Sigmoid colon (tissue), 4 donors: ENCODE measurements around the gene FMN2.

Experiments
- EP300 ChIP-seq, 4 donors: sonication (generic); formaldehyde crosslinking; IDR thresholded peaks; one replicate each; pipeline ENCODE4 v1.6.1; 2017; ENCODE audit warnings: antibody characterized with exemption in 4 of 4
- POLR2A ChIP-seq, 2 donors: fragments of 450-650 bp; IDR thresholded peaks; one replicate each; pipeline ENCODE4 v1.6.1; 2016; ENCODE audit warnings: antibody characterized with exemption in 2 of 2, mild to moderate bottlenecking in 2 of 2, moderate library complexity in 2 of 2
- POLR2AphosphoS5 ChIP-seq, 4 donors: sonication (generic); formaldehyde crosslinking; IDR thresholded peaks; one replicate each; pipeline ENCODE4 v1.6.1; 2017; ENCODE audit warnings: antibody characterized with exemption in 4 of 4
- TF ChIP-seq, protein P1 (sequence below), 4 experiments: fragments of 450-650 bp in 3 of 4; fragments of 200-600 bp in 1 of 4; IDR thresholded peaks; one replicate each; pipeline ENCODE4 v1.5.1; 2016 to 2019; ENCODE audit warnings: antibody characterized with exemption in 4 of 4, mild to moderate bottlenecking in 3 of 4, moderate library complexity in 2 of 4

DNA sequence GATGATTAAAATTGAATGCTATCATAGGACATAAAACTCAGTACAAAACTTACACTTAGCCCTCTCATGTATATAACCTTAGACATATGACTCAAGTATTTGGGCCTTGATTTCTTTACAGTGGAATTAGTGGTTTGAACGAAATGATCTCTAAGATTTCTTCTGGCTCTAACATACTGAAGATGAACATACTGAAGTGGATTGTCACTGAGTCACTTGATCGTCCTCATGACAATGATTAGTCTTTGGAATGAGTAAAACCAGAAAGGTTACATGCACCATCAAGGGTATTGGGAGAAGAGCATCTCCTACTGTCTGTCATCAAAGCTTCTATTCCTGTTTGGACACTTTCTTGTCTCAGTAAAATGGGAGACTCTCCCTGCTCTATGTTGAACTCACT is 17.4 kb downstream of the FMN2 start:
- TF ChIP-seq POLR2A (IDR thresholded peaks at IDR 0.05) (no peak), EP300 (IDR thresholded peaks at IDR 0.05) (no peak), POLR2AphosphoS5 (IDR thresholded peaks at IDR 0.05) (no peak)
- TF ChIP-seq, protein P1, sequence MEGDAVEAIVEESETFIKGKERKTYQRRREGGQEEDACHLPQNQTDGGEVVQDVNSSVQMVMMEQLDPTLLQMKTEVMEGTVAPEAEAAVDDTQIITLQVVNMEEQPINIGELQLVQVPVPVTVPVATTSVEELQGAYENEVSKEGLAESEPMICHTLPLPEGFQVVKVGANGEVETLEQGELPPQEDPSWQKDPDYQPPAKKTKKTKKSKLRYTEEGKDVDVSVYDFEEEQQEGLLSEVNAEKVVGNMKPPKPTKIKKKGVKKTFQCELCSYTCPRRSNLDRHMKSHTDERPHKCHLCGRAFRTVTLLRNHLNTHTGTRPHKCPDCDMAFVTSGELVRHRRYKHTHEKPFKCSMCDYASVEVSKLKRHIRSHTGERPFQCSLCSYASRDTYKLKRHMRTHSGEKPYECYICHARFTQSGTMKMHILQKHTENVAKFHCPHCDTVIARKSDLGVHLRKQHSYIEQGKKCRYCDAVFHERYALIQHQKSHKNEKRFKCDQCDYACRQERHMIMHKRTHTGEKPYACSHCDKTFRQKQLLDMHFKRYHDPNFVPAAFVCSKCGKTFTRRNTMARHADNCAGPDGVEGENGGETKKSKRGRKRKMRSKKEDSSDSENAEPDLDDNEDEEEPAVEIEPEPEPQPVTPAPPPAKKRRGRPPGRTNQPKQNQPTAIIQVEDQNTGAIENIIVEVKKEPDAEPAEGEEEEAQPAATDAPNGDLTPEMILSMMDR (IDR thresholded peaks at IDR 0.05): no peak
